Stimulated activated naive CD4-positive, alpha-beta T cell (primary cell): ENCODE data around the gene PARD3.
"Not testable (repeated sequence)": the region's sequence is repeated elsewhere in the genome, so short reads cannot be mapped to it uniquely, and the experiment has no call there.

Source experiments
- DNase-seq, 6 experiments: peaks; one replicate each; lab custom pipeline; 2025; lab: John Stamatoyannopoulos, UW

Gene PARD3

DNA sequence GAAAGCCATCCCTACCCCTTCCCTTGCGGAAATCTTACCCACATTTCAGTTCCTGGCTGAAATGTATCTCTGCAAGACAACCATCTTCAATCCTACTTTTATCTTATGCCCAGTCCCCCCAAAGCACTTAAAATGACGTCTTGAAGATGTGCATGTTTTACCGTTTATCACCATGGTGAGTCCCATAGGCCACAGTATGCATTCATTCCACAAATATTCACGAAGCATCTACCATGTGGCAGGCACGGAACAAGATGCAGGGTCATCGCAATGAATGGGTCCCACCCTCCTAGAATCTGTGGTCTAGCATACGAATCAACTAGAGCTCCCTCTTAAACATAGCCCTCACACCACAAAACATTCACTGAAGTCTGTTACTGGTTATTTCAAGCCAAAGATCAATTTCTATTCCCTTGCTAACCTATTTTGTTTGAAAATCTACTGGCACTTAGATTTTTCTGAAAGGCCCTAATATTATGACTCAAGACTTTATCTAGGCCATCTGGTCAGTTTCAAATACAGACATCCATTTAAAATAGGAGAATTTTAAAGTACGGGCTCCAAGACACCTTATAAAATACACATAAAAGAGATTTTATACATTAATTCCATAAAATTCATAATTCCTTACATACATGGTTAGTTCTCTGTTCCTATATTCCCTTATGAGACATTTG, 99.4 kb downstream of the PARD3 start:
- no peak for DNase-seq

DNA sequence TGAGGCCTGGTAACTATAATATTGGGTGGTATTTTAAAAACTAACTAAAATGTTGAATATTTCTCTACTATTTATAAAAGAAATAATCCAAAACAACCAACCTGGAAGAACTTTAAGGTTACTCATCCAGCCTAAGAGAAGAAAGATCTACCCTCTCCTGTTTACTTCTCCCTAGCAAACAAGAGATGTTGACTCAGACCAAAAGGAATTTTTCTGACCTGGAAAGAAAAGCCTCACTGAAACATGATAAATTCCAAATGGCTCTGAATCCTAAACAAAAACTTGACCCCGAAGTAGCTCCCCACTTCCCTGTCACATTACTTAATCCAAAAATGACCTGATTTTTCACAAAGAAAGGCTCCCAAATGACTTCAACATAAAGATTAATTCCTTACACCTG, 101.2 kb downstream of the PARD3 start:
- no peak for DNase-seq

DNA sequence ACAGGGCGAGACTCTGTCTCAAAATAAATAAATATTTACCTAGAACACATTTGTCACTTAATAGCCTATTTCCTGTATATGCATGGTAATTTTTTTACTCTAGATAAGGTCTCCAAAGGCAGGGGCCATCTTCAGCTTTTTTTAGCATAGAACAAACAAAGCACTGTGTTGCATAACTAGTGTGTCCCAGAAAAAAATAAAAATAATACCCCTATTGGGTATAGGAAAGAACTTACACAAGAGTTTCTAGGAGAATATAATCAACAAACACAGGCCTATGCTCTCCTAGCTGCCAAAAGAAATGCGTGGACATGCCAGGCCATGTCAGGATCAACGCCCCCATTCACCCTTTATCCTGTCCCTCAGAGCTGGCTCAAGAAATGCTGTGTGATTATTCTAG, 103.6 kb downstream of the PARD3 start:
- no peak for DNase-seq

DNA sequence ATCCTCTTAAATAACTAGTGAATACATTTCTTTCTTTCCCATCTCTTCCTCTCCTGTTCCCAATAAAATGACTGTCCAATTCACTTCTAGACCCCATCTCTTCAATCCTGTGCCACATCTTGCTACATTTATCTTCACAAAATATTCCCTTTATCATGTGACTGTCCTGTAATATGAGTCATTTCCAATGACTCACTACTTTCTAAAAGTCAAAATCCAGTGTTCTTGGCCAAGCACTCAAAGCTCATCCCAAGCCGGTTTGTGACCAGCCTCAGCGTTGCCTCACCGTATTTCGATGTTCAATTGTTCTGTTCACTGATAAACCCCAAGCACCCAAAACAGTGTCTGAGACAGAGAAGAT, 104.7 kb downstream of the PARD3 start:
- DNase-seq = no peak

DNA sequence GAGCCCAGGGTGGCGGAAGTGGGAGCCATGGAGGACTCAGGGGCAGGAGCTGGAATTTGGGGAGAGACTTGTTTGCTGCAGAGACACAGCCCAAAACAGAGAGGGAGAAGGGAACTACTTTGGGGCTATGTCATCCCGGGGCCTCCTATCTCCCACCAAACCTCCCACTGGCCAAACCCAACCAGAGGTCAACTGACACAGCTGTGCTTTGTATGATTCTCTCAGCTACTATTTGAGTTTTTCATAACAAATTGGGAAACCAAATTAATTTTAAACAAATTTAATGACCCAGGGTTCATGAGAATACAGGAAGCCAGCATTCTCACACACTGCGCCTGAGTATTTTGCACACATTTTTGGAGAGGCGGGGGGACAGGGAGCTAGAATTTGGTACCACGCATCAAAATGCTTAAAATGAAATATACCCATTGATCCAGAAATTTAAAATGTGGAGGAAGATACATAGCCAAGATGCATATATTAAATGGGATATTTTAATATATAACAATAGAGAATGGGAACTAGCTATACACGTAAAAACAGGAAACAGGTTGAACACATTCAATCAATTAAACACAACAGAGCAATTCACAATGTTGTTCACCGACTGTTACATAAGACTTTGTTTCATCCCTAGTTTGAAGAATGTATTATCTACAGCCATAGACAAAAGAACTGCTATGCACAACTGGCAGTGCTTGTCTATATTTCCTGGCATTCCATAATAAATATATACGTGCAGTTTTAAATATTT, 105.3 kb downstream of the PARD3 start:
- DNase-seq = no peak

DNA sequence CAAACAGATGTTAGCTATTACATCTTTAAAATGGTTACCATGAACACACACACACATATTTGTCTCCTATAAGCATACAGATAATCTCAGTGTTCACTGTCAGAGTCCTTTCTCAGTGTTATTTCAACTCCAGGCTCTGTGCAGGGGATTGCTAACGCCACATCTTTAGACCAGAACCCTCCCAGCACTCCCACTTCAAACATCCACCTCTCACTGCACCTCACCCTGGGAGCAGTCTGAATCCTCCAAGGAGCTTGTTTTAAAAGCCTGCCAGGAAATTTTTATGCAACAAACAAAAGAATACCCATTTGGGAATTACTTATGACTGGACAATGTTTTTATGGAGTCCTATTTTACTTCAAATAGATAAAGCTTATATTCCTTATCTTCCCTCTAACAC, 107.4 kb downstream of the PARD3 start:
- no peak for DNase-seq

DNA sequence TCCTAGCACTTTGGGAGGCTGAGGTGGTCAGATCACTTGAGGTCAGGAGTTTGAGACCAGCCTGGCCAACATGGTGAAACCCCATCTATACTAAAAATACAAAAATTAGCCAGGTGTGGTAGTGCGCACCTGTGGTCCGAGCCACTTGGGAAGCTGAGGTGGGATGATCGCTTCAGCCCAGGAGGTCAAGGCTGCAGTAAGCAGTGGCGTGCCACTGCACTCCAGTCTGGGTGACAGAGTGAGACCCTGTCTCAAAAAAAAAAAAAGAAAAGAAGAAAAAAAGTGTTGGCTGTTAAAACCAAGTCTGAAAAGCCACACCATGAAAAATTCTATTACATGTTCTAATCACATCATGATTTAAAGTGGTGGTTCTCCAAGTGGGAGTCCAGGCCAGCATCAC, 108.1 kb downstream of the PARD3 start:
- not testable (repeated sequence) for DNase-seq

DNA sequence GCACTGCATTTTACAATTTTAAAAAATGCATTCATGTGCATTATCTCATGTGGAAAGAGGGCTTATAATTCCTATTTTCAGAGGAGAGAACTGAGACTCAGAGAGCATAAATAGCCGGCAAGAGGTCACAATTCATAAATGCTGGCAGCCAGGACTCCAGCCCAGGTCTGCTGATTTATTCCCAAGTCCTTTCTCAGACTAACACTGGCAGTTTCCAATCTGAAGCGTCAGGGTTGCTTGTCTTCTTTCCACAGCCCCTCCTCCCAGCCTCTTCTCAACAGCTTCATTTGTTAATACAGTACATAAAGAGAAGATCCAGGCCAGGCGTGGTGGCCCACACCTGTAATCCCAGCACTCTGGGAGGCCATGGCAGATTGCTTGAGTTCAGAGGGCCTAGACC, 108.9 kb downstream of the PARD3 start:
- DNase-seq = no peak

DNA sequence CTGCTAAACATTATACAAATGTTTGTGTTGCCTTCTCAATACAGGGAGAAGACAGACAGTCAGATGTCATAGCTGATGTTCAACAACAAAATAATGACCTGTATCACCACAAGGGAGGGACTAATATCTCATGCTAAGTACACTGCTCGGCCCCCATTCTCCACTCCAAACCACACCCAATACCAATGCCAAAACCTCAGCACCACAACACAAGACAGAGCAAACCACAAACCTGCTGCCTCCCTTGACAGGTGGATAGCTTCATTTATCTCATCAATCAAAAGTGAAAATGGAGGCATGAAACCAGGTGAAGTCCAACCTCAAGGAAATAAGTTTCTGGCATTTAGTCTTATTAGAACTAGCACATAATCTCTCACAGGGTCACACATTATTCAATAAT, 109.5 kb downstream of the PARD3 start:
- no peak for DNase-seq

DNA sequence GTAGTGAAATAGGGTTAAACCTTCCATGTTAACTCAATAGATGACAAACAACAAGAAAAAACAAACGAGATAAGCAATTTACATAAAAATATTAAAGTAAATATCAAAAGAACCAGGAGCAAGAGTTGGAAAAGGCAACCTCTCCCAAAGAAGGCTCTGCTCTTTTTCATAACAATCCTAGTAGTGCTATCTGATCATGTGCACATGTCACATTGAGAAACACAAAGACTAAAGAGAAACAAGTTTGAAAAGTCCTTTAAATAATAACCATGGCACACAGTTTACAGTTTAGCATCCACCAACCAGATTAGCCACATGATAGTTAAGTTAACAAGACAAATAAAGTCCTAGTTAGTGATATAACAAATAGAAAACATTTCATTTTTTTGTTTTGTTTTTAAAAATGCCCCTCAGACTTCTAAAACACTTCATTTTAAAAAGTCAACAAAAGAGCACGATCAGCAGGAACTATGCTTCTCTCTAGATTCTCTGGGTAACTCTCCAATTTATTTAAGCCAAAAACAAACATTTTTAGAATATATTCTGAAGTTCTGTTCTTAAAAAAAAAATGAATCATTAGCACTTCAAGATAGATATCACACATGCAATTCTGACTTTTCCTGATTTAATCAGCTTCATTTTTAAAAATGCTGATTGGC, 110.4 kb downstream of the PARD3 start:
- no peak for DNase-seq

DNA sequence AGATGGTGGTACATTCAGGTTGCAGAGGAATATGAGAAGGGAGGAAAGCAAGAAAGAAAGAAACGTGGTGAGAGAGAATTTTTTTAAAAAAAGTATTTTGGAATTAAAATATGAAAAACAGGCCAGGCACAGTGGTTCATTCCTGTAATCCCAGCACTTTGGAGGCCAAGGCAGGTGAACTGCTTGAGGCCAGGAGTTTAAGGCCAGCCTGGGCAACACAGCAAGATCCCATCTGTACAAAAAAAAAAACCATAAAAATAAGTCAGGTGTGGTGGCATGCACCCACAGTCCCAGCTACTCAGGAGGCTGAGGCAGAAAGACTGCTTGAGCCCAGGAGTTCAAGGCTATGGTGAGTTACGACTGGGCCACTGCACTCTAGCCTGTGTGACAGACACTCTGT, 112.1 kb downstream of the PARD3 start:
- no peak for DNase-seq

DNA sequence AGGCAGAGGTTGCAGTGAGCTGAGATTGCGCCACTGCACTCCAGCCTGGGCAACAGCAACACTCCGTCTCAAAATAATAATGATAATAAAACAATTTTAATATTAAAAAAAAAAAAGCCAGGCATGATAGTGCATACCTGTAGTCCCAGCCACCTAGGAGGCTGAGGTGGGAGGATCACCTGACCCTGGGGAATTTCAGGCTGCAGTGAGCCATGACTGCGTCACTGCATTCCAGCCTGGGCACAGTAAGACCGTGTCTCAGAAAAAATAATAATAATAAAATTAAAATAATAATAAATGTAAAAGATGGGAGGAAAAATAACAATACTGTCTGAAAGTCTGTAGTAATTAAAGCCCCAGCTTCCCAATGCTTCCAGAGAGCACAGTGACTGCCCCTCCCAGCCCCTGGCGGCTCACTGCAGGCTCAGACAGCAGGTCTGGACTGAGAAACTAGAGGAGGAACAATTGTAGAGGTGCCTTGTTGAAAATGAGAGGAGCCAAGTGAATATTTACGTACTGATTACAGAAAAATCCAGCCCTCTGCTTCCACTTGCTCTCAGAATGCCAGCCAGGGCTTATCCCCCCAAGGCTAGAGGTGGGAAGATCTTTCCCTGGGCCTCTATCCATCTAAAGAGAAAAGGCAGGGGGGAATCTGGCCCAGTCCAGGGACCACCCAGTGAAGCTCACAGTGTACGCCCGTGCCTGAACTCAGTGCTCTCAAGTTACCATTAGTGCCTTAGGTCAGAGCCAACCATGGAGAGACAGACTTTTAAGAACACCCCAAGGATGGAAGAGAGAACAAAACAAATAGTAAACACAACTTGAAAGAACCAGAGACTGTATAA, 112.8 kb downstream of the PARD3 start:
- DNase-seq = no peak

DNA sequence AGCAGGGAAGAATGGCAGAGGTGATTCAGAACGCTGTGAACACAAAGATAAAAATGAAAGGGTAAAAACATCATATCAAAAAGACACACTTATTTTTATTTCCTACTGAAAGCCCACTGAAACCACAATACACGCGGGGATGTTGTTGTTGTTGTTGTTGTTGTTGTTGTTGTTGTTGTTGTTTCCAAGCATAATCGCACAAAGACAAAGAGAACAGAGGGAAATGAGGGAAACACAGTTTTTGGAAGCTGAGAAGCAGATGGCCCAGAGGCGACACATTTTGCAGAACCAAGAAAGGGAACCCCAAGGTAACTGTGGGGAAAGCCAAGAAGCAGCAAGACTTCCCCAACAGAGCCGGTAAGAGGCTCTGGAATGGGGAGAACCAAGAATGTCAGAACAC, 113.9 kb downstream of the PARD3 start:
- no peak for DNase-seq

DNA sequence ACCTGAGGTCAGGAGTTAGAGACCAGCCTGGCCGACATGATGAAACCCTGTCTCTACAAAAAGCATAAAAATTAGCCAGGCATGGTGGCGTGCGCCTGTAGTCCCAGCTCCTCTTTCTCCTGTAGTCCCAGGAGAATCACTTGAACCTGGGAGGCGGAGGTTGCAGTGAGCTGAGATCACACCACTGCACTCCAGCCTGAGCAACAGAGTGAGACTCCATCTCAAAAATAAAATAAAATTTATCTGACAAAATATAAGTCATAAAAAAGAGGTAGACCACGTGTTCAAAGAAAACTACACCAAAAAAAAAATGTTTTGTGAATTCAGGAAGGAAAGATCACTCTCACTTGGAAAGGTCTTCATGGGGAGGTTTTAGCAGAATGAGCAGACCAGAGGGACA, 114.3 kb downstream of the PARD3 start:
- DNase-seq = not testable (repeated sequence)

DNA sequence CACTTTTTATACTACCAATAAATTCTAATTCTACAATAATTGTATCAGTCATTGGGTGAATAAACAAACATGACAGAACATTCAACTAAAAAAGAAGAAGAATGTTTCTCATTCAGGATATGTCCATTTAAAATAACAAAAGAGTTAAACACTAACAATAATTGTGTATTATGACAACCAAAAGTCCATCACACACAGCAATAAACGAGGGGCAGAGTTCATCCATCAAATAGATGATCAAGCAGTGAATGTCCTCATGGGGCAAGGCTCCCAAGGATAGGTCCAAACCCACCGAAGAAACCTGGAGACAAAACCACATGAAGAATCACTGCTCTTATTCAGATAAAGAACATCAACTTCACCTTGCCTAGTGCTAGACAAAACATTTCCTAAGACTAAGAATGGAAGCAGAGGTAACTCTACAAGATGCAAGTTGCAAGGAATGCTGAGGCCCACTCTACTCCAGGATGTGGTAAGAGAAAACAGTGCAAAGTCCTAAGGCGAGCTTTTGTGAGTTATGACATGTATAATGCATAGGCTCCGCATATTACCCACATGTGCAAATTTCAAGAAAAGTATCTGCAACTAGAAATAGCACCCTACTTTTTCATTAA, 115.1 kb downstream of the PARD3 start:
- DNase-seq = no peak

DNA sequence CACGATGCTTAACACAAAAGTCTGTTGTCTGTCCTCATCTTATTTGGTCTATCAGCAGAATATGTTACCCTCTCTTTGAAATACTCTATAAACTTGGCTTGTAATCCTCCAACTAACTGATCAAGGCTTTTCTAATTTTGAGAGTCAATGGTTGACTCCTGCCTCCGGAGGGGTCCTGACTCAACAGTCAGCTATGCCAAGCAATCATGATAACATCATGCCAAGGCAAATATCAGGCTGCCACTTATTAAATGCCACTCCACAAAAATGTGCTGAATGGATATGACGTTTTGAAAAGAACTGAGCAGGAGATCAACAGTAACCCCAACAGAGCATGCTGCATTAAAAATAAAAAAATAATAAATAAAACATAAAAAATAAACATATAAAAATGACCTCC, 116.1 kb downstream of the PARD3 start:
- no peak for DNase-seq

DNA sequence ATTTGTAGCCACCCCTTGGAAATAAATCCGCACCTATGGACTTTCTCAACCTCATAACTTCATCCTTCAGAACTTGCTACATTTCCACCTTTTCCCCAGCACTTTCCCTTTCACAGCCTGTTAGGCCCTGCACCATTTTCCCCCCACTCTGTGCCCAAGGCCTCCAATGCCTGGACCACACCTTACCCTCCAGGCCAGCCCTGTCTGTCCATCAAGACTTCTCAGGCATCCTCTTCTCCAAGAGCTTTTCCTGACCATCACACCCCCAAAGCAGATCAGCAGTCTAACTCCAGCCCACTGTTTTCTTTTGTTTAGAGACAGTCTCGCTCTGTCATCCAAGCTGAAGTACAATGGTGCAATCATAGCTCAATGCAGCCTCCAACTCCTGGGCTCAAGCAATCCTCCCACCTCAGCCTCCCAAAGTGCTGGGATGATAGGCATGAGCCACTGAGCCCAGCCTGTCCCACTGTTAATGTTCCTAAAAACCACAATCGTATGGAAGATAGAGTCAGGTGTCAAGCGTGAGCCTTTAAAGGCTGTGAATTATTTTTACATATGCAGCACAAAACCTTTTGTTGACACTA, 116.8 kb downstream of the PARD3 start:
- DNase-seq = no peak

DNA sequence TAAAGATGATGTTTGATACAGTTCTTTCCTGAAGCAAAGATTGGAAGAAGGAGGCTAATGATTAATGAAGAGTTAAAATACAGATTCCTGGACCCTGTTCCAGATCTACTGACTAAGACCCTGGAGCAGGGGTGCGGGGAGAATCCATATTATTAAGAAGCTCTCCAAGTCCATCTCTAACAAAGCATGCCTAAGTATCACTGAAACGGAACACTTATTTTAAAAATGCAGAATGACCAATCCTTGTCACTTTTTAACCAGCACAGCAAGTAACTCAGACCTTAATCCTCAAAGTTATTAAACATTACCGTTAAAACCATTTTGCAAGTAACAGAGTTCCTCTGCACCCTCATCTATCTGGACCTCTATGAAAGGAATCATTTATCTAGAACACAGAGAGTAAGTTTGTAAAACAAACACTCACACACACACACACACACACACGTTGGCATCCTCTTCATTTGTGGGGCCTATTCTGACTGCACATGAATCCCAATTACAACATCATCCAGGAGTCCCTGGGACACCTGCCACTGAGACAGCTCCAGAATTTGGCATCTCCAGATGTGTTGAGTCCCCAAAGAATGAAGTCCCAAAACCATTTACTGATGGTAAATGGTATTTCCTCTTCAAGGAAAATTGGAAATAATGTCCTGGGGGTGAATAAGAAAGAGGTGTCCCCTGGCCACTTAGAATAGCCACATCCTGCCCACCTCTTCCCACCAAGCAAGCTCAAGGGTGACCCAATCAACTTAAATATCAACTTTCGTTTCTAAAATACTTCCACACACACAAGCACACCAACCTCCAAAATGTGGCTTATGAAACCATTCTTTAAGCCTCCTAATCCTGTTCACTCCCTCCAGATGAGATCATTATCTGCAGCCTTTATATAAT, 117.5 kb downstream of the PARD3 start:
- DNase-seq = no peak

DNA sequence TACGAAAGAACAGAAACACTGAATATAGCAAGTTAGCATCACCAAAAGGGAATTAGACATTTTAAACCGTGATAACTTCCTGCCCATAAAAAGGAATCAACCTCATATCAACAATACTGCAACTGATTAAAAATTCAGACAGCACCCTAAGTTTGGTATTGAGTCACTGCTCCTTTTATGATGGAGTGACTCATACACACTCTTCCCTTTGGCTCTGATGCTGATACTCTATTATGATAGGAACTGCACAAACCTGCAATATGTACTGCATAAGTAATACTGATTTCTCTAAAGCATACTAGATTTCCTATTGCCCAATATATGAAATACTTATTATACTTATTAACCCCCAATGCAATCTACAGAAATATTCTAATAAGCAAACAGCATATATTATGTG, 118.7 kb downstream of the PARD3 start:
- no peak for DNase-seq

DNA sequence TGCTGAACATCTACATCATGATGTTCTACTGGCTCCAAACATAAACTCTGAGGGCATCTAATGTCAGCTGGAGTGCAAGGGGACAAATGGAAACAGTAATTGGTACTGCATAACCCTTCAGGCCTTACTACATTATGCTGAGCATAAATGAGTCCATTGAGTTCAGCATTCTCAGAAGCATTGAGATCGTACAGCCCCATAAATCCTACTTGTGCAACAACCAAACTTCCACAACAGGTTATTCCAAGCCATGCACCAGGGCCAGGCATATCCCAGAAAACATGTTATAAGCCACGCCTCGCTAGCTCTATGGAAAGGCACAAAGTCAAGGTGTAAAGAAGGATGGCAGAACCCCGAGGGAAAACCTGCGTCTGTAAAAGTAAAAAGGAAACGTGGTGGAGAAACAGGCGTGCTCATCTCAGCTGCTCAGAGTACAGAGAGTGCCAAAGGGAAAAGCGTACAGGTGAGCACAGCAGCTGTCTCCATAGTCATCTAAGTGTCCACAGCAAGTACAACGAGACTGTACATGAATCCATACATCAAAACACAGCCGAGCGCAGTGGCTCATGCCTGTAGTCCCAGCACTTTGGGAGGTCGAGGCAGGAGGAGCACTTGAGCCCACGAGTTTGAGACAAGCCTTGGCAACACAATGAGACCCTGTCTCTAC, 124.6 kb downstream of the PARD3 start:
- DNase-seq = no peak
